ENCODE measurements around the gene TULP4. TPM values are rescaled to one million over a fixed set of nuclear protein-coding genes. Genes with fewer than 3 reads are reported as not detected.

TULP4 gene
- total and polyA plus RNA-seq, 2 donors (not counting 1 experiment from before 2014, with no cell fraction given): 16.8 to 88.2 TPM

DNA sequence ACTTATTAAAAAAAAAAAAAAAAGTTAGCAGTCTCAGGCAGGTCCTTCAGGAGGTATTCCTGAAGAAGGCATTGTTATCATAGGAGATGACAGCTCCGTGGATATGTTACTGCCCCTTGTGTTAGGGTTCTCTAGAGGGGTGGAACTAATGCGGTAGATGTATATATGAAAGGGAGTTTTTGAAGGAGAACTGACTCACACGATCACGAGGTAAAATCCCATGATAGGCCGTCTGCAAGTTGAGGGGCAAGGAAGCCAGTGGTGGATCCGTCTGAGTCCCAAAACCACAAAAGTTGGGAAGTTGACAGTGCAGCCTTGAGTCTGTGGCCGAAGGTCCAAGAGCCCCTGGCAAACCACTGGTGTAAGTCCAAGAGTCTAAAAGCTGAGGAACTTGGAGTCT is 103.4 kb downstream of the TULP4 start:
- DNase-seq (ENCODE audit: low read depth in 2 of 2): peak in 1 of 2 donors; percentile 71
- no peaks in the 10 kb centered on the region for H3K9me3 ChIP-seq (ENCODE audit: control insufficient read depth, insufficient read depth, low read depth, low read length)
- H3K27me3 ChIP-seq (ENCODE audit: control insufficient read depth, insufficient read depth, low read length): no peaks in the 10 kb centered on the region
- H3K4me1 ChIP-seq (ENCODE audit: control insufficient read depth, extremely low read depth, insufficient read depth, low read length): no peaks in the 10 kb centered on the region
- H3K4me2 ChIP-seq (ENCODE audit: extremely low read depth, insufficient read depth, low read length): no peak overlapping the region
- no peaks in the 10 kb centered on the region for H3K36me3 ChIP-seq (ENCODE audit: control insufficient read depth, insufficient read depth, low read length)
- H2AFZ ChIP-seq (ENCODE audit: low read length): no peak overlapping the region
- TF ChIP-seq, protein P1, sequence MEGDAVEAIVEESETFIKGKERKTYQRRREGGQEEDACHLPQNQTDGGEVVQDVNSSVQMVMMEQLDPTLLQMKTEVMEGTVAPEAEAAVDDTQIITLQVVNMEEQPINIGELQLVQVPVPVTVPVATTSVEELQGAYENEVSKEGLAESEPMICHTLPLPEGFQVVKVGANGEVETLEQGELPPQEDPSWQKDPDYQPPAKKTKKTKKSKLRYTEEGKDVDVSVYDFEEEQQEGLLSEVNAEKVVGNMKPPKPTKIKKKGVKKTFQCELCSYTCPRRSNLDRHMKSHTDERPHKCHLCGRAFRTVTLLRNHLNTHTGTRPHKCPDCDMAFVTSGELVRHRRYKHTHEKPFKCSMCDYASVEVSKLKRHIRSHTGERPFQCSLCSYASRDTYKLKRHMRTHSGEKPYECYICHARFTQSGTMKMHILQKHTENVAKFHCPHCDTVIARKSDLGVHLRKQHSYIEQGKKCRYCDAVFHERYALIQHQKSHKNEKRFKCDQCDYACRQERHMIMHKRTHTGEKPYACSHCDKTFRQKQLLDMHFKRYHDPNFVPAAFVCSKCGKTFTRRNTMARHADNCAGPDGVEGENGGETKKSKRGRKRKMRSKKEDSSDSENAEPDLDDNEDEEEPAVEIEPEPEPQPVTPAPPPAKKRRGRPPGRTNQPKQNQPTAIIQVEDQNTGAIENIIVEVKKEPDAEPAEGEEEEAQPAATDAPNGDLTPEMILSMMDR (conservative IDR thresholded peaks at IDR 0.05 in 1 of 2, IDR thresholded peaks at IDR 0.05 in 1 of 2; ENCODE audit: low read depth in 1 of 2, low read length in 2 of 2): no peak
- TF ChIP-seq EZH2 (IDR thresholded peaks at IDR 0.05; ENCODE audit: low read length, missing control alignments): no peak
- H3K9ac ChIP-seq (ENCODE audit: insufficient read depth, low read length): no peak overlapping the region
- H3K4me3 ChIP-seq (replicated peaks in 1 of 4; ENCODE audit: control extremely low read depth in 1 of 4, insufficient read depth in 1 of 4, low read depth in 3 of 4, low read length in 4 of 4): no peak overlapping the region
- no peaks in the 10 kb centered on the region for H3K79me2 ChIP-seq (ENCODE audit: control insufficient read depth, insufficient read depth, low read length)
- H3K27ac ChIP-seq (ENCODE audit: insufficient read depth, low read length): no peak overlapping the region
- H4K20me1 ChIP-seq (ENCODE audit: control insufficient read depth, extremely low read depth, insufficient read depth, low read length): no peaks in the 10 kb centered on the region

DNA sequence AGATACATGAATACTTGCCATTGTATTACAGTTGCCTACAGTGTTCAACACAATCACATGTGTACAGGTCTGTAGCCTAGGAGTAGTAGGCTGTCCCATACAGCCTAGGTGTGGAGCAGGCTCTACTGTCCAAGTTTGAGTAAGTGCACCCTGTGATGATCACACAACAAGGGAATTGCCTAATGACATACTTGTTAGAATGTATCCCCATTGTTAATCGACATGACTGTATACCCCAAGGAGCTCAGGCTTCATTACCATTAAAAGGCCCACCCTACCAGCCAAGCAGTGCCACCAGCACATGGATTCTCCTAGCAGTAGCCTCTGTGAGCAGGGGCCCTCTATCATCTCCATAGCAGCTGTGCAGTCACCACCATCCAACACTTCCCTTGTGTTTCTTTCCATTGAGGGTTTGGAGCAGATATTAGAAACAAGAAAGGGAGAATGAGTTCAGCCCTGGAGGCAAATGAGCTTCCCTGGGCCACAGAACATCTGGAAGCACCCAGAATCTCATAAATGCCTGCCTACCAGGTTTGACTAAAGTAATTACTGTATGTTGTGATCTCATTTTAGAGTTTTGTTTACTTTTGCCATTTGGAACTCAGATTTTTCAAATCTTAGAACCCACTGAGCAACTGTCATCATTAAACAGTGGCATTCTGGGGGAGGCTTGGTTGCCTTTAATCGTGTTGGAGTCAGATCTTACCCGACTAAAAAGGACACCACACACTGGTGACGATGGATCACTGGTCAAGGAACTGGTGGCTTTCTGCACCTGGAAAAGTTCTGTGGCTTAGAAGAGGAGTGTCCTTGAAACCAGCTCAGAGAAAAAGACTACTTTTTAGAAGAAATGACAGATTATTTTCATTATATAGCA is 104.9 kb downstream of the TULP4 start:
- no peaks in the 10 kb centered on the region for H4K20me1 ChIP-seq (ENCODE audit: control insufficient read depth, extremely low read depth, insufficient read depth, low read length)
- H3K4me1 ChIP-seq (ENCODE audit: control insufficient read depth, extremely low read depth, insufficient read depth, low read length): no peaks in the 10 kb centered on the region
- H3K9me3 ChIP-seq (ENCODE audit: control insufficient read depth, insufficient read depth, low read depth, low read length): no peaks in the 10 kb centered on the region
- no peaks in the 10 kb centered on the region for H3K27me3 ChIP-seq (ENCODE audit: control insufficient read depth, insufficient read depth, low read length)
- H3K4me2 ChIP-seq (ENCODE audit: extremely low read depth, insufficient read depth, low read length): peak overlapping the region; percentile 11
- TF ChIP-seq EZH2 (IDR thresholded peaks at IDR 0.05; ENCODE audit: low read length, missing control alignments): no peak
- TF ChIP-seq, protein P1 (conservative IDR thresholded peaks at IDR 0.05 in 1 of 2, IDR thresholded peaks at IDR 0.05 in 1 of 2; ENCODE audit: low read depth in 1 of 2, low read length in 2 of 2): no peak
- no peaks in the 10 kb centered on the region for H3K79me2 ChIP-seq (ENCODE audit: control insufficient read depth, insufficient read depth, low read length)
- DNase-seq (ENCODE audit: low read depth in 2 of 2): peak in 1 of 2 donors; percentile 38
- H3K4me3 ChIP-seq (replicated peaks in 1 of 4; ENCODE audit: control extremely low read depth in 1 of 4, insufficient read depth in 1 of 4, low read depth in 3 of 4, low read length in 4 of 4): no peak overlapping the region
- H2AFZ ChIP-seq (ENCODE audit: low read length): no peak overlapping the region
- no peak overlapping the region for H3K9ac ChIP-seq (ENCODE audit: insufficient read depth, low read length)
- no peaks in the 10 kb centered on the region for H3K36me3 ChIP-seq (ENCODE audit: control insufficient read depth, insufficient read depth, low read length)
- no peak overlapping the region for H3K27ac ChIP-seq (ENCODE audit: insufficient read depth, low read length)

DNA sequence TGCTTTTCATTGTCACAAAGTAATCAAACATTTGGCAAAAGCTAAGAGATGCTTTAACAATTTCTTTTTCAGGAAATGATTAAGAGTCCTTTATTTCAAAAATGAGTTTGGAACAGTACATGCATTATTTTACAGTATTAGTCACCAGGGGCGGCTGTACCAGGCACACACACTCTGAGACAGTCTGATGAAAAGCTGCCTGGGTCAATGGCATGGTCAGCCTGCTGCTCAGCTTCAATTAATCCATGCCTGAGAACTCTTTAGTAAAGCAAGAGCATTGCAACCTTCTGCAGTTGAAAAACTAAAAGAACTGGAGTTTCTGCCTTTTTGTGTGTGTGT is 105.5 kb downstream of the TULP4 start:
- H3K4me3 ChIP-seq (replicated peaks in 1 of 4; ENCODE audit: control extremely low read depth in 1 of 4, insufficient read depth in 1 of 4, low read depth in 3 of 4, low read length in 4 of 4): no peak overlapping the region
- H3K36me3 ChIP-seq (ENCODE audit: control insufficient read depth, insufficient read depth, low read length): no peaks in the 10 kb centered on the region
- H3K9me3 ChIP-seq (ENCODE audit: control insufficient read depth, insufficient read depth, low read depth, low read length): no peaks in the 10 kb centered on the region
- no peaks in the 10 kb centered on the region for H3K4me1 ChIP-seq (ENCODE audit: control insufficient read depth, extremely low read depth, insufficient read depth, low read length)
- TF ChIP-seq, protein P1 (conservative IDR thresholded peaks at IDR 0.05 in 1 of 2, IDR thresholded peaks at IDR 0.05 in 1 of 2; ENCODE audit: low read depth in 1 of 2, low read length in 2 of 2): no peak
- TF ChIP-seq EZH2 (IDR thresholded peaks at IDR 0.05; ENCODE audit: low read length, missing control alignments): no peak
- H3K4me2 ChIP-seq (ENCODE audit: extremely low read depth, insufficient read depth, low read length): no peak overlapping the region
- no peaks in the 10 kb centered on the region for H3K79me2 ChIP-seq (ENCODE audit: control insufficient read depth, insufficient read depth, low read length)
- no peaks in the 10 kb centered on the region for H4K20me1 ChIP-seq (ENCODE audit: control insufficient read depth, extremely low read depth, insufficient read depth, low read length)
- H3K27me3 ChIP-seq (ENCODE audit: control insufficient read depth, insufficient read depth, low read length): no peaks in the 10 kb centered on the region
- H3K9ac ChIP-seq (ENCODE audit: insufficient read depth, low read length): no peak overlapping the region
- H3K27ac ChIP-seq (ENCODE audit: insufficient read depth, low read length): no peak overlapping the region
- DNase-seq (ENCODE audit: low read depth in 2 of 2): peak; percentile 72 to 90
- no peak overlapping the region for H2AFZ ChIP-seq (ENCODE audit: low read length)

All from fibroblast of lung (primary cell).